HEK293 (cell line): Measurements from ENCODE around the gene CRYBA2.

Experiments used
- GLI2 ChIP-seq: fragments of 450-650 bp; formaldehyde crosslinking; IDR thresholded peaks from 2 replicates; pipeline ENCODE4; 2017; ENCODE audit warnings: missing biosample characterization, missing genetic modification characterization, low read depth, borderline replicate concordance
- GLIS1 ChIP-seq: fragments of 450-650 bp; formaldehyde crosslinking; IDR thresholded peaks from 2 replicates; pipeline ENCODE4 v1.5.1; 2016; ENCODE audit warnings: missing biosample characterization, missing genetic modification characterization
- GLIS2 ChIP-seq: fragments of 450-650 bp; formaldehyde crosslinking; IDR thresholded peaks from 2 replicates; pipeline ENCODE4 v1.5.1; 2016; ENCODE audit warnings: missing biosample characterization, missing genetic modification characterization
- OSR2 ChIP-seq: fragments of 450-650 bp; formaldehyde crosslinking; IDR thresholded peaks from 2 replicates; pipeline ENCODE4 v1.5.1; 2016; ENCODE audit warnings: missing biosample characterization, missing genetic modification characterization
- PRDM10 ChIP-seq: fragments of 450-650 bp; formaldehyde crosslinking; IDR thresholded peaks from 2 replicates; pipeline ENCODE4 v1.5.1; 2016; ENCODE audit warnings: missing biosample characterization, missing genetic modification characterization
- TCF7L2 ChIP-seq: IDR thresholded peaks from 2 replicates; pipeline ENCODE4 v1.6.1; 2011; ENCODE audit warnings: low read depth, mild to moderate bottlenecking, inconsistent platforms, low read length, moderate library complexity, borderline replicate concordance
- ZBTB20 ChIP-seq: fragments of 450-650 bp; formaldehyde crosslinking; IDR thresholded peaks from 2 replicates; pipeline ENCODE4 v1.5.1; 2016; ENCODE audit warnings: missing biosample characterization, missing genetic modification characterization
- ZBTB48 ChIP-seq: fragments of 450-650 bp; formaldehyde crosslinking; IDR thresholded peaks from 2 replicates; pipeline ENCODE4 v1.5.1; 2016; ENCODE audit warnings: missing biosample characterization, missing genetic modification characterization
- ZBTB7A ChIP-seq: fragments of 450-650 bp; formaldehyde crosslinking; IDR thresholded peaks from 2 replicates; pipeline ENCODE4 v1.5.1; 2016; ENCODE audit warnings: low read depth, missing biosample characterization, missing genetic modification characterization
- ZBTB8A ChIP-seq: fragments of 450-650 bp; formaldehyde crosslinking; IDR thresholded peaks from 2 replicates; pipeline ENCODE4 v1.5.1; 2016; ENCODE audit warnings: missing biosample characterization, missing genetic modification characterization
- ZIC2 ChIP-seq: fragments of 450-650 bp; formaldehyde crosslinking; IDR thresholded peaks from 2 replicates; pipeline ENCODE4 v1.5.1; 2016; ENCODE audit warnings: missing biosample characterization, missing genetic modification characterization
- ZNF112 ChIP-seq: fragments of 450-650 bp; formaldehyde crosslinking; IDR thresholded peaks from 2 replicates; pipeline ENCODE4 v1.5.0; 2017; ENCODE audit warnings: missing biosample characterization, missing genetic modification characterization
- ZNF138 ChIP-seq: fragments of 450-650 bp; formaldehyde crosslinking; IDR thresholded peaks from 2 replicates; pipeline ENCODE4 v1.5.1; 2016; ENCODE audit warnings: missing biosample characterization, missing genetic modification characterization, borderline replicate concordance
- ZNF146 ChIP-seq: fragments of 450-650 bp; formaldehyde crosslinking; IDR thresholded peaks from 2 replicates; pipeline ENCODE4 v1.5.1; 2016; ENCODE audit warnings: missing biosample characterization, missing genetic modification characterization
- ZNF157 ChIP-seq: fragments of 450-650 bp; formaldehyde crosslinking; IDR thresholded peaks from 2 replicates; pipeline ENCODE4 v1.5.1; 2016; ENCODE audit warnings: missing biosample characterization, missing genetic modification characterization
- ZNF175 ChIP-seq: fragments of 450-650 bp; formaldehyde crosslinking; IDR thresholded peaks from 2 replicates; pipeline ENCODE4 v1.5.1; 2016; ENCODE audit warnings: missing biosample characterization, missing genetic modification characterization
- ZNF311 ChIP-seq: fragments of 450-650 bp; formaldehyde crosslinking; IDR thresholded peaks from 2 replicates; pipeline ENCODE4 v1.5.1; 2017; ENCODE audit warnings: missing biosample characterization, missing genetic modification characterization, borderline replicate concordance
- ZNF394 ChIP-seq: fragments of 450-650 bp; formaldehyde crosslinking; IDR thresholded peaks from 2 replicates; pipeline ENCODE4 v1.5.1; 2016; ENCODE audit warnings: missing biosample characterization, missing genetic modification characterization, mild to moderate bottlenecking, moderate library complexity, borderline replicate concordance
- ZNF416 ChIP-seq: fragments of 450-650 bp; formaldehyde crosslinking; IDR thresholded peaks from 2 replicates; pipeline ENCODE4 v1.5.1; 2016; ENCODE audit warnings: missing biosample characterization, missing genetic modification characterization
- ZNF530 ChIP-seq: fragments of 450-650 bp; formaldehyde crosslinking; IDR thresholded peaks from 2 replicates; pipeline ENCODE4 v1.5.1; 2016; ENCODE audit warnings: low read depth, missing biosample characterization, missing genetic modification characterization
- ZNF548 ChIP-seq: fragments of 450-650 bp; formaldehyde crosslinking; IDR thresholded peaks from 2 replicates; pipeline ENCODE4 v1.5.1; 2016; ENCODE audit warnings: missing biosample characterization, missing genetic modification characterization
- ZNF571 ChIP-seq: fragments of 450-650 bp; formaldehyde crosslinking; IDR thresholded peaks from 2 replicates; pipeline ENCODE4 v1.5.0; 2017; ENCODE audit warnings: missing biosample characterization, missing genetic modification characterization
- ZNF623 ChIP-seq: fragments of 450-650 bp; formaldehyde crosslinking; IDR thresholded peaks from 2 replicates; pipeline ENCODE4 v1.5.1; 2016; ENCODE audit warnings: missing biosample characterization, missing genetic modification characterization
- ZNF624 ChIP-seq: fragments of 450-650 bp; formaldehyde crosslinking; IDR thresholded peaks from 2 replicates; pipeline ENCODE4 v1.5.1; 2017; ENCODE audit warnings: missing biosample characterization, missing genetic modification characterization
- ZNF629 ChIP-seq: fragments of 450-650 bp; formaldehyde crosslinking; IDR thresholded peaks from 2 replicates; pipeline ENCODE4 v1.5.1; 2017; ENCODE audit warnings: missing biosample characterization, missing genetic modification characterization
- ZNF645 ChIP-seq: fragments of 450-650 bp; formaldehyde crosslinking; IDR thresholded peaks from 2 replicates; pipeline ENCODE4; 2016; ENCODE audit warnings: missing biosample characterization, missing genetic modification characterization
- ZNF692 ChIP-seq: fragments of 450-650 bp; formaldehyde crosslinking; IDR thresholded peaks from 2 replicates; pipeline ENCODE4 v1.5.1; 2016; ENCODE audit warnings: missing biosample characterization, missing genetic modification characterization
- ZNF701 ChIP-seq: fragments of 450-650 bp; formaldehyde crosslinking; IDR thresholded peaks from 2 replicates; pipeline ENCODE4 v1.5.1; 2016; ENCODE audit warnings: missing biosample characterization, missing genetic modification characterization
- ZXDB ChIP-seq: fragments of 450-650 bp; formaldehyde crosslinking; IDR thresholded peaks from 2 replicates; pipeline ENCODE4 v1.5.1; 2016; ENCODE audit warnings: missing biosample characterization, missing genetic modification characterization
- TF ChIP-seq, protein P1 (sequence below): fragments of 450-650 bp; formaldehyde crosslinking; IDR thresholded peaks from 2 replicates; pipeline ENCODE4 v1.5.1; 2016; ENCODE audit warnings: missing biosample characterization, missing genetic modification characterization, borderline replicate concordance

Gene CRYBA2

DNA sequence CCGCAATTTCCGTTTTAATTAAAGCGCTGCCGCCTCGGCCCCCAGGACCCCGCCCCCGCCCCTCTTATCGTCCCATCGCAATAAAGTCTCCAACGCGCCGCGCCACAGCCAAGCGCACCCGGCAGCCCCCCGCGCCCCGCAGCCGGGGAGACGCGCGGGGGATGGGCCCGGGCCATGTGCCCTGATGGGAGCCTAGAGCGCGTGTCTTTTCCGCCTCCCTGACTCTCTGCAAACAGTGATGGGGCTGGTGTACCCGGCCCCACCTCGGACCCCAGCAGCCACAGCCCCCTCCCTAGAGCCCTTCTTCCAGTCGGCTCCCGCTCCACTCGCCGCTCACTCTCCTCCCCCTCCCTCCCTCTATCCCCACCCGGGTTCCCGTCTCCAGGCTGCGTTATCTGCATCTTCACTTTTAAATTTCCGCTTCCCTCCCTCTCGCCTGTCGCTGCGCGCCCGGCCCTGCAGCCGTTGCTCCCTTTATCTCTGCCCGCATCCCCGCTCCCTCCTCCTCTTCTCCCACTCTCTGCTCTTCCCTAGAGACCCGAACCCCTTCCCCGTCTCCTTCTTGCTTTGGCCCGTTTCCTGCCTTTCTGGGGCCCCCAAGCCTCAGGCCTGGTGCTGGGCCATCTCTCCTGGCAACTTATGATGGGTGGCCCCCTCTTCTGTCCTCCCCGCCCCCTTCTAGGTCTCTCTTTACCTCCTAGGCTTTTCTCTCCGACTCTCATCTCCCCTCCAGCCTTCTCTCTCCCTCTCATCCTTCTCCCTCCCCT, 7.7 kb downstream of the CRYBA2 start (continued):
- no peak for TF ChIP-seq ZNF311 (tag by site-specific recombination)
- TF ChIP-seq ZNF146 (tag by site-specific recombination) = no peak
- no peak; the same call in 1 of the 2 replicates for TF ChIP-seq ZBTB20 (tag by site-specific recombination)
- TF ChIP-seq ZNF692 (tag by site-specific recombination) = peak; percentile 80
- no peak for TF ChIP-seq ZBTB48 (tag by site-specific recombination)
- no peak for TF ChIP-seq ZBTB7A
- no peak for TF ChIP-seq ZNF394
- no peak for TF ChIP-seq ZNF416 (tag by site-specific recombination)
- no peak for TF ChIP-seq OSR2 (tag by site-specific recombination)
- TF ChIP-seq, protein P1, sequence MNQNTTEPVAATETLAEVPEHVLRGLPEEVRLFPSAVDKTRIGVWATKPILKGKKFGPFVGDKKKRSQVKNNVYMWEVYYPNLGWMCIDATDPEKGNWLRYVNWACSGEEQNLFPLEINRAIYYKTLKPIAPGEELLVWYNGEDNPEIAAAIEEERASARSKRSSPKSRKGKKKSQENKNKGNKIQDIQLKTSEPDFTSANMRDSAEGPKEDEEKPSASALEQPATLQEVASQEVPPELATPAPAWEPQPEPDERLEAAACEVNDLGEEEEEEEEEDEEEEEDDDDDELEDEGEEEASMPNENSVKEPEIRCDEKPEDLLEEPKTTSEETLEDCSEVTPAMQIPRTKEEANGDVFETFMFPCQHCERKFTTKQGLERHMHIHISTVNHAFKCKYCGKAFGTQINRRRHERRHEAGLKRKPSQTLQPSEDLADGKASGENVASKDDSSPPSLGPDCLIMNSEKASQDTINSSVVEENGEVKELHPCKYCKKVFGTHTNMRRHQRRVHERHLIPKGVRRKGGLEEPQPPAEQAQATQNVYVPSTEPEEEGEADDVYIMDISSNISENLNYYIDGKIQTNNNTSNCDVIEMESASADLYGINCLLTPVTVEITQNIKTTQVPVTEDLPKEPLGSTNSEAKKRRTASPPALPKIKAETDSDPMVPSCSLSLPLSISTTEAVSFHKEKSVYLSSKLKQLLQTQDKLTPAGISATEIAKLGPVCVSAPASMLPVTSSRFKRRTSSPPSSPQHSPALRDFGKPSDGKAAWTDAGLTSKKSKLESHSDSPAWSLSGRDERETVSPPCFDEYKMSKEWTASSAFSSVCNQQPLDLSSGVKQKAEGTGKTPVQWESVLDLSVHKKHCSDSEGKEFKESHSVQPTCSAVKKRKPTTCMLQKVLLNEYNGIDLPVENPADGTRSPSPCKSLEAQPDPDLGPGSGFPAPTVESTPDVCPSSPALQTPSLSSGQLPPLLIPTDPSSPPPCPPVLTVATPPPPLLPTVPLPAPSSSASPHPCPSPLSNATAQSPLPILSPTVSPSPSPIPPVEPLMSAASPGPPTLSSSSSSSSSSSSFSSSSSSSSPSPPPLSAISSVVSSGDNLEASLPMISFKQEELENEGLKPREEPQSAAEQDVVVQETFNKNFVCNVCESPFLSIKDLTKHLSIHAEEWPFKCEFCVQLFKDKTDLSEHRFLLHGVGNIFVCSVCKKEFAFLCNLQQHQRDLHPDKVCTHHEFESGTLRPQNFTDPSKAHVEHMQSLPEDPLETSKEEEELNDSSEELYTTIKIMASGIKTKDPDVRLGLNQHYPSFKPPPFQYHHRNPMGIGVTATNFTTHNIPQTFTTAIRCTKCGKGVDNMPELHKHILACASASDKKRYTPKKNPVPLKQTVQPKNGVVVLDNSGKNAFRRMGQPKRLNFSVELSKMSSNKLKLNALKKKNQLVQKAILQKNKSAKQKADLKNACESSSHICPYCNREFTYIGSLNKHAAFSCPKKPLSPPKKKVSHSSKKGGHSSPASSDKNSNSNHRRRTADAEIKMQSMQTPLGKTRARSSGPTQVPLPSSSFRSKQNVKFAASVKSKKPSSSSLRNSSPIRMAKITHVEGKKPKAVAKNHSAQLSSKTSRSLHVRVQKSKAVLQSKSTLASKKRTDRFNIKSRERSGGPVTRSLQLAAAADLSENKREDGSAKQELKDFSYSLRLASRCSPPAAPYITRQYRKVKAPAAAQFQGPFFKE (tag by site-specific recombination) = no peak
- TF ChIP-seq ZNF571 (tag by site-specific recombination) = no peak
- no peak for TF ChIP-seq PRDM10 (tag by site-specific recombination)
- no peak for TF ChIP-seq ZNF629
- TF ChIP-seq GLIS2 (tag by site-specific recombination) = peak; percentile 70; the same call in 1 of the 2 replicates
- no peak for TF ChIP-seq ZNF548 (tag by site-specific recombination)
- TF ChIP-seq GLIS1 = peak; percentile 28
- no peak for TF ChIP-seq TCF7L2
- TF ChIP-seq ZNF157 (tag by site-specific recombination) = no peak
- no peak for TF ChIP-seq ZNF530 (tag by site-specific recombination)
- TF ChIP-seq ZBTB8A = no peak
- TF ChIP-seq ZXDB = no peak
- no peak for TF ChIP-seq ZIC2 (tag by site-specific recombination)
- no peak for TF ChIP-seq ZNF138 (tag by site-specific recombination)
- no peak for TF ChIP-seq ZNF624 (tag by site-specific recombination)
- no peak for TF ChIP-seq ZNF623 (tag by site-specific recombination)
- no peak for TF ChIP-seq ZNF112 (tag by site-specific recombination)
- TF ChIP-seq GLI2 (tag by site-specific recombination) = no peak
- TF ChIP-seq ZNF645 (tag by site-specific recombination) = no peak
- TF ChIP-seq ZNF701 (tag by site-specific recombination) = no peak
- TF ChIP-seq ZNF175 = no peak
